COLO668 (cell line): ENCODE results near the gene FHOD3.

ENCODE experiments used
- DNase-seq: peaks from one replicate; lab custom pipeline; 2025; ENCODE audit not compliant: unreplicated experiment; lab: John Stamatoyannopoulos, UW

The FHOD3 gene

GRCh38 chr18:36724169-36724568 lies 426.7 kb downstream of the FHOD3 start:
- no peak for DNase-seq

GRCh38 chr18:36724591-36725001 lies 427.1 kb downstream of the FHOD3 start:
- DNase-seq, result no peak

GRCh38 chr18:36728345-36728744 lies 430.8 kb downstream of the FHOD3 start:
- DNase-seq, result no peak

- DNase-seq, result peak; percentile 17
These were observed 431.7 kb downstream of the FHOD3 start for GRCh38 chr18:36729197-36729596.

GRCh38 chr18:36732264-36732663 lies 434.8 kb downstream of the FHOD3 start:
- DNase-seq, result no peak

- no peak for DNase-seq
These were observed 435.6 kb downstream of the FHOD3 start for GRCh38 chr18:36733150-36733549.

- no peak for DNase-seq
These were observed 437.1 kb downstream of the FHOD3 start for GRCh38 chr18:36734596-36734995.

GRCh38 chr18:36735130-36735529 lies 437.6 kb downstream of the FHOD3 start:
- DNase-seq, result peak; percentile 50

GRCh38 chr18:36736094-36736493 lies 438.6 kb downstream of the FHOD3 start:
- no peak for DNase-seq

GRCh38 chr18:36737316-36737715 lies 439.8 kb downstream of the FHOD3 start:
- no peak for DNase-seq

- DNase-seq, result no peak
These were observed 446.9 kb downstream of the FHOD3 start for GRCh38 chr18:36744261-36744876.

GRCh38 chr18:36745219-36745975 lies 447.9 kb downstream of the FHOD3 start:
- DNase-seq, result no peak

GRCh38 chr18:36752929-36753865 lies 455.7 kb downstream of the FHOD3 start:
- no peak for DNase-seq

- no peak for DNase-seq
These were observed 458.7 kb downstream of the FHOD3 start for GRCh38 chr18:36756242-36756641.

- no peak for DNase-seq
These were observed 459.6 kb downstream of the FHOD3 start for GRCh38 chr18:36757081-36757480.

GRCh38 chr18:36757991-36758390 lies 460.5 kb downstream of the FHOD3 start:
- no peak for DNase-seq

GRCh38 chr18:36758623-36759022 lies 461.1 kb downstream of the FHOD3 start:
- no peak for DNase-seq

GRCh38 chr18:36759167-36759776 lies 461.8 kb downstream of the FHOD3 start:
- DNase-seq, result no peak

- DNase-seq, result no peak
These were observed 463.1 kb downstream of the FHOD3 start for GRCh38 chr18:36760598-36760997.

GRCh38 chr18:36761186-36761698 lies 463.7 kb downstream of the FHOD3 start:
- no peak for DNase-seq

GRCh38 chr18:36762074-36762473 lies 464.6 kb downstream of the FHOD3 start:
- DNase-seq, result no peak
